KOPT-K1 (cell line): ENCODE results near the gene TALDO1.

ENCODE experiments used
- H3K27ac ChIP-seq: fragments of 200-600 bp; sonication (generic); 2 replicates; pipeline ENCODE4 v1.5.1; 2016; ENCODE audit warnings: antibody characterized with exemption, mild to moderate bottlenecking, low read depth, low read length; ENCODE audit not compliant: poor library complexity, severe bottlenecking
- H3K36me3 ChIP-seq: fragments of 200-600 bp; sonication (generic); 2 replicates; pipeline ENCODE4 v1.5.1; 2017; ENCODE audit warnings: antibody characterized with exemption, mild to moderate bottlenecking, low read length, moderate library complexity; ENCODE audit not compliant: insufficient read depth
- H3K9me3 ChIP-seq: fragments of 200-600 bp; sonication (generic); 2 replicates; pipeline ENCODE4 v1.5.1; 2017; ENCODE audit warnings: antibody characterized with exemption, low read length, mild to moderate bottlenecking; ENCODE audit not compliant: insufficient read depth, poor library complexity, severe bottlenecking

Gene TALDO1

DNA sequence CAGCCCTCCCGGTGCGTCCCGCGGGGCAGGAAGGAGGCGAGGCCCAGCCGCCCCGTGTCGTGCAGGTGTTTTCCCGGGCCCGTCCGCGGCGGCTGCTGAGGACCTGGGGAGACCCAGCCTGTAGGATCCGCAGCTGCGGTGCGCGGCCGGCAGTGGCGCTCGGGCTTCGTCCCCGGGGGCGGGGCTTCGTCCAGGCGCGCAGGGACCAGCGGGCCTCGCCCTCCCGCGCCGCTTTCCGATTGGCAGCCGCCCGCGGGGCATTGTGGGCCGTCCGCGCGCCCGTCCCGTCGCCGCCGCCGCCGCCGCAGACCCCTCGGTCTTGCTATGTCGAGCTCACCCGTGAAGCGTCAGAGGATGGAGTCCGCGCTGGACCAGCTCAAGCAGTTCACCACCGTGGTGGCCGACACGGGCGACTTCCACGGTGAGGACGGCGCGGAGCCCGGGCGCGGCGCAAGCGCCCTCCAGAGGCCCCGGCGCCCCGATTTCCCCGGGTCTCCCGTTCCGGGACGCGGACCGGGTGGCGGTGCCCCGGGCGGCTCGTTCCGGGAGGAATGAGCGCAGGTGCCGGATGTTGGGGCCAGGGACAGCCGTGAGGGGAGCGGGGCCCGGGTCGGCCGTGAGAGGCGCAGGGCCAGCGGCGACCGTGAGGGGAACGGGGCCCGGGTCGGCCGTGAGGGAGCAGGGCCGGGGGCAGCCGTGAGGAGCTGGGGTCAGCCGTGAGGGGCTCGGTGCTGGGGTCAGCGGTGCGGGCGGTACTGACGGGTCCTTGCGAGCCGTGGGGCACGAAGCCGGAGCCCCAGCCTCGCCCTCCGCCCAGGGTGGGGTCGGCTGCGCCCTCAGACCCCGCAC is at the start of gene TALDO1:
Gene TALDO1, plus strand, starts transcription at position 307 of the 849 bp plus-strand sequence. Its CDS starts 18 bp downstream, at position 325.
- Histone ChIP-seq H3K36me3 (peaks cover 2% of the 10 kb centered on the region; the same call in 1 of the 2 replicates), H3K27ac (peak within 1 kb of the TSS; percentile 63)

DNA sequence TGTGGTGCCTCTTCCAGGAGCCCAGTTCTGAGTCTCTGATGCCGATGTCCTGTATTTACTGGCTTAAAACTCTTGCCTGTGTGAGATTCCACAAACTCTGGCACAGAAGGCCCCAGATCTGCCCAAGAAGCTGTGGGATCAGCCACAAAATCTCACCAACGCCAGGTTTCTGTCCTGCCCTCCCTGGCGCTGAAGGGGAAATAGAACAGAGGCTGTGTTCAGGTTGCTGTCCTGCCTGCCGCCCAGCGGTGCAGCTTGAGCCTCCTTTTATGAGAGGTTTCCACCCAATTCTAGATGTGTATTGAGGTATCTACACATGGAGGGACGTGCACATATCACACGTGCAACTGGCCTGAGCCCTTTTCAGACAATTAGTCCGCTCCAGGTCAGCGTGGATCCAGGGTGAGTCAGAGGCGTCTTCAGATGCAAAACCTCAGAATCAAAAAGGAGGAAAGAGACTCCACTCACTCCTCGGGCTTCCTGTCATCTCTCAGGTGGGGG is 49.4 kb upstream of the TALDO1 start:
- Histone ChIP-seq H3K36me3 (peaks cover 7% of the 10 kb centered on the region; the same call in 1 of the 2 replicates), H3K9me3 (no peaks in the 10 kb centered on the region), H3K27ac (peak overlapping the region; percentile 8)

More for the DNA sequence above, at the start of gene TALDO1:
- H3K9me3 ChIP-seq: no peaks in the 10 kb centered on the region

DNA sequence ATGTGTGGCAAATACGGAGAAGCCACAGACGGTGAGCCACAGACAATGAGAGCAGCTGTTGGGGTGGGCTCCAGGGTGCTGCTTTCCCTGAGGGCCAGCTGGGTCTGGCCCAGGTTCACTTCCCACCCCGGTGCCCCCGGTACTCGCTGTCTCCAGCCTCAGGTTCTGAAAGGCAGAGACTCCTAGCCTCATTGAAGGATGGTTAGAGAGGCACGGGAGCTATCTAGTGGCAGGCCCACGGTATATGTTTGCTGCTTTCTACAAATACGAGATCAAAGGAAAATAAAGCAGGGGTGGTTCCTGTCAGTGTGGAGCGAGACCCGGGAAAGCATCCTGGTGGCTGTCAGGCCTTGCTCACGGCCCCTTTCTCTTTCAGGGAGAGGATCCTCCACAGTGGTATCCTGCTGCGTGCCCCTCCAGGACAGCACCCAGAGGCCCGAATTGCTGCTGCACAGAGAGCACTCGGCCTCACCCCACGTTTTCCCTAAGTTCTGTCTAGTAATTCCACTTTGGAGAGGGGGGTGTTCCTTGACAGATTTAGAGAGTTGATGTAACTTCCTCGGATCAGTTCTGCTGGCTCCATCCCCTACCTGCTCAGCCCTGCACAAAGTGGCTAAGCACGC is 48.7 kb upstream of the TALDO1 start:
- Histone ChIP-seq H3K27ac (peak overlapping the region; percentile 8), H3K36me3 (peaks cover 7% of the 10 kb centered on the region; the same call in 1 of the 2 replicates), H3K9me3 (no peaks in the 10 kb centered on the region)

DNA sequence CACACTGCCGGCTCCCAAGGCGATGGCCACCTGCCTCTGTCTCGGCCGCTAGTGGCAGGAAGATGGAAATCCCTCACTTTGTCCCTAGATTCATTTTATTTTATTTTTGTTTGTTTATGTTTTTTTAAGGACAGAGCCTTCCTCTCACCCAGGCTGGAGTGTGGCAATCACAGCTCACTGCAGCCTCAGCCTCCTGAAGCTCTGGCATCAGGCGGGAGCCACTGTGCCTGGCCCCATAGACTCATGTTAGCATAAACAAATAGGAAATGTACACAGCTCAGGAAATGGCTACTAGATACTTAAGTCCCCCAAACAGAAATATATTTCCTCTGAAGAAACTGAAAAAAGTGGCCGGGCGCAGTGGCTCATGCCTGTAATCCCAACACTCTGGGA is 48.2 kb upstream of the TALDO1 start:
- H3K36me3 ChIP-seq: peaks cover 7% of the 10 kb centered on the region; the same call in 1 of the 2 replicates
- no peak overlapping the region for H3K27ac ChIP-seq
- H3K9me3 ChIP-seq: no peaks in the 10 kb centered on the region

DNA sequence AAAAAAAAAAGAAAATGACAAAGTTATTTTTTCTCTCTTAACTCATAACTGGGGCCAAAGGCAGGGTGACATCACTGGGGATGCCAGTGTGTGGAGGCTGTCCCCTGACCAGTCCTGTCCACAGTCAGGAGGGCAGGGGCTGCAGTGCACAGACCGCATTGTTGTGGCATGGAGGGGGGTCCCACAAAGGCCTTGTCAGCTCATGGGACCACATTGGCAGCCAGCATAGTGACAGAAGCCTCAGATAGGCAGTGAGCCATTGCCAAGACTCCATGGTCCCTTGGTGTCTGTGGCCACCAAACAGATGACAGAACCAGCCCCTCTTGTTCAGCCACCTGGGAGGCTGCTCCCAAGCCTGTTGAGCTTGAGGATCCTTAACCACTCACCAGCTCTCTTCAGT is 47.5 kb upstream of the TALDO1 start:
- Histone ChIP-seq H3K27ac (no peak overlapping the region), H3K36me3 (peaks cover 7% of the 10 kb centered on the region; the same call in 1 of the 2 replicates), H3K9me3 (no peaks in the 10 kb centered on the region)

DNA sequence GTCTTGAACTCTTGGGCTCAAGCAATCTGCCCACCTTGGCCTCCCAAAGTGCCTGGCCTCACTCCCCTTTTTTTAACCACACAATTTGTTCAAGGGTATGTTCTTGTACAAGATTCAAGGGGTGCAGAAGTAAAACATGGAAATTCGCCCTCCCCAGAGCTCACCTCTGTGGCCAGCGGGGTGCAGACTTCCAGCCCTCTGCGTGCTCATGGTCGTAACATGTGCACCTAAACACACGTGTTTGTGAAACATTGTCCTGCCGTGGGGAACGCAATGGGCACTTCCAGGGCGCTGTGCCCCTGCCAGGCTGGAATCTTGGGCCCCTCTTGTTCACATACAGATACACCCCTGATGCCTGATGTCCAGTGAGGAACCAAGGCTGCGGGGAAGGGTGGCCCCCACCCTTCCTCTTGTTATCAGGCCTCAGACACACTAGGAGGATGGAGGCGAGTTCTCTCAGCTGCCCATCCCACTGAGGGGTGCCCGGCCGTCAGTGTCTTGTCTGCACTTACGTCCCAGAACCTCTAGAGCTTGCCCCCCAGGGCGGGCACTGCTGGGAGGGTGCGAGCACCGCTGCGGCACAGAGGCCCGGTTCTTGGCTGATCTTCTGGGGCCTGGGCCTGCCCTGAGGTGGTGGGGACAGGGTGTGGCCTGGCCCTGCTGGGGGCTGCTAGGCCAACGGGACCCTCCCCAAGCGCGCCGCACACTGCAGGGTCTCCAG is 45.4 kb upstream of the TALDO1 start:
- peaks cover 7% of the 10 kb centered on the region; the same call in 1 of the 2 replicates for H3K36me3 ChIP-seq
- no peak overlapping the region for H3K27ac ChIP-seq
- no peaks in the 10 kb centered on the region for H3K9me3 ChIP-seq

DNA sequence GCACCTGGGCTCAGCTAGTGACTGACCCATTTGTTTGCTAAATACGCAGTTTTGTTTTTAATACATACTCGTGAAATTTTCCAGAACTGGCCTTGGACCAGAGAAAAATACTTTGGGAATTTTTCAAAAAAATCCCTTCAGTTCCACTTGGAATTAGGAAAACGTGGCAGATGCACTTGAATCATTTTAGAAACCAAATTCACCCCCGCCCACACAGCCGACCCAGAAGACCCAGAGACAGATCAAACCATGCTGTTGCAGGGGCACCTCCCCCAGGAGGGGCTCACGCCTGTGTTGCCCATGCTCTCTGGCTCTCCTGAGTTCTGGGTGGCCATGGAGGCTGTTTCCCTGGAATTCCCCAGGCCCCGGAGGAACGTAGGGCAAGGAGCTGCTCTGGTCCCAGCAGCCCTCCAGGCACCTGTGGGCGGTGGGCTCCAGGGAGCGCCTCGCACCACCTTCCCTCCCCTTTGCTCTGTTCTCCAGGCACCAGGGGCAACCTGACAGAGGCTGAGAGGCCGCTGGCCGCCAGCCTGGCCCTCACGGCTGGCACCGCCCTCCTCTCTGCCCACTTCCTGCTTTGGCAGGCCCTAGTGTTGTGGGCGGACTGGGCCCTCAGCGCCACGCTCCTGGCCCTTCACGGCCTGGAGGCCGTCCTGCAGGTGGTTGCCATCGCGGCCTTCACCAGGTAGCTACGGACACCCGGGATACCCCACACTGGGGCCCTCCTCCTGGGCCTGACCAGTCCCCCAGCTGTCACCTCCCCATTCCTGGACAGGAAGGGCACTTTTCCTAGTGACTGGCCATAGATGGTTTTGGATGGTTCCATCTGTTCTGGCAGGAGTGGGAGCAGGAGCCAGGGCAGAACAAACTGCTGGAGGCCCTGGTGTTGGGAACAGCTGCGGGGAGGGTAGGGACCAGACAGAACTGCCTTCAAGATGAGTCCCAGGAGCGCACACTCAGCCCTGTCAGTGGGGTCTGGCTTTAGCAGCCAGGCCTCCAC is 44.5 kb upstream of the TALDO1 start:
- H3K36me3 ChIP-seq: peaks cover 7% of the 10 kb centered on the region; the same call in 1 of the 2 replicates
- no peak overlapping the region for H3K27ac ChIP-seq
- H3K9me3 ChIP-seq: no peaks in the 10 kb centered on the region

DNA sequence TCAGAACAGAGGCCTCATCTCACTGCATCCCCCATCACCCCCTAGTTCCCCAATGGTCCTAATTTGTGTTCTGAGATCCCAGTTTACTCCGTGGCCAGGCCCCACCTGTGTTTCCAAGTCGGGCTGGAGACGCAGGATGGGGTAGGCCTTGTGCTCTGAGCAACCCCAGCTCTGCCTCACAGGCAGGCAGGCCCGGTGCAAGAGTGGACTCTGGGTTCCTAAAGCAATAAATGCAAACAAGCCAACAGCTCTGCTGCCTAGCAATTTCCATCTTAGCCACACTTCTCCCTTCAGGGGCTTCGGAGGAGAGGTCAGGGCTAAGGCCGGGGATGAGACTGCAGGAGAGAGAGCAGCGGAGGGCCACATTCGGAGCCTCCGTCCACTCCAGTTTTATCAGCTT is 43.8 kb upstream of the TALDO1 start:
- peaks cover 7% of the 10 kb centered on the region; the same call in 1 of the 2 replicates for H3K36me3 ChIP-seq
- no peak overlapping the region for H3K27ac ChIP-seq
- no peaks in the 10 kb centered on the region for H3K9me3 ChIP-seq

DNA sequence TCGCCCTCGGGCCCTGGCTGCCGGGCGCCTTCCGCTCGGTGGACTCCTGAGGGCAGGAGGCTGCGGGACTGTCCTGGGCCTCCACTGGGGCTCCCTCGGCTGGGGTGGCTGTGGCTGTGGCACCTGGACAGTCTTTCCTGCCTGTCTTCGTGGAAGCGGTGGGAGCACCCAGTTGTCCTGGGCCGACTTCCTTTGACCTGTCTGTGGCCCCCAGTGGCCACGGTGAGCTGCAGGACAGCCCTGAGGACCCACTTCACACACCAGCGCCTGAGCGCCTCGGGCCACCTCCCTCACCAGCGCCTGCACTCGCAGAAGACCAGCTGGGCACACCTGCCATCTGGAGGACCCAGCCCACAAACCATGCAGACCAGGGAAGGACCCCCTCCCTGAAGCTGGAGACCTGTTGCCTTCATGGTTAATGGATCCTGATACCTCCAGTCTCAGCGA is 43.0 kb upstream of the TALDO1 start:
- Histone ChIP-seq H3K27ac (no peak overlapping the region), H3K9me3 (no peaks in the 10 kb centered on the region), H3K36me3 (peaks cover 7% of the 10 kb centered on the region; the same call in 1 of the 2 replicates)

DNA sequence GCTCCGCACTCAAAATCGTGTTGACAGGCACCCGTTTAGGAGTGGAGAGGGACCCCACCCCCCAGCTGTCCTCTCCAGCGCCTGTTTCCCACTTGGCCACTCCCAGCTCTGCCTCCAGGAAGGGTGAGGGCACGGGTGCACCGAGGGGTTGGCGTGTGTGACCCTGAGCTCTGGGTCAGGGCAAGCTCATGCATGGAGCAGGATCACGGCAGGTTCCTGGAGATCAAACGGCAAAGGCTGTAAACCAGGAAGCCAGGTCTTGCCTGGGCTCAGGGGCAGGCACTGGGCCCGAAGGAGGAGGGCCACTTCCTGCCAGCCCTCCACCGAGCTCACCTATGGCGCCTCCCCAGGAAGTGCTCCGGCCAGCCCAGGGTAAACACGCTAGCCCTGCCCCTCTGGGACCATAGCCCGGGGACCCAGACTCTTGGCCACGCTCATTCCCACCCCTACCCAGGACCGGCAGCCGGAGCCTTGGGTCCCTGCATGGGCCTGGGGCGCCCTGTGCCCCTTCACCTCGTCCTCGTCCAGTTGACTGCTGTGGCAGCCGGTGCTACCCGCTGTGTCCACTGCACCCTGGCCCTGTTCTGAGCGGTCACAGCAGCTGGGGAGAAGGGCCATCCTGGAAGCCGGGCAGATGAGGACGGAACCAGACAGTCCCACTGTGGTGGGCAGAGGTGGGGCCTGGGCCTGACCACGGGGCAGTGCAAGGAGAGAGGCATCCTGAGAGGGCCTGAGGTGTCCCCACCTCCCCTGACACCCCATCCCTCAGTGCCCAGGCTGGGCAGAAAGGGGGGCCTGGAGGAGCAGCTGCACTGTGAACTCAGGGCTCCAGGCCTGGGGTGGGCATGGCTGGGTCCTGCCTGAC is 42.3 kb upstream of the TALDO1 start:
- Histone ChIP-seq H3K27ac (no peak overlapping the region), H3K9me3 (no peaks in the 10 kb centered on the region), H3K36me3 (peaks cover 7% of the 10 kb centered on the region; the same call in 1 of the 2 replicates)

DNA sequence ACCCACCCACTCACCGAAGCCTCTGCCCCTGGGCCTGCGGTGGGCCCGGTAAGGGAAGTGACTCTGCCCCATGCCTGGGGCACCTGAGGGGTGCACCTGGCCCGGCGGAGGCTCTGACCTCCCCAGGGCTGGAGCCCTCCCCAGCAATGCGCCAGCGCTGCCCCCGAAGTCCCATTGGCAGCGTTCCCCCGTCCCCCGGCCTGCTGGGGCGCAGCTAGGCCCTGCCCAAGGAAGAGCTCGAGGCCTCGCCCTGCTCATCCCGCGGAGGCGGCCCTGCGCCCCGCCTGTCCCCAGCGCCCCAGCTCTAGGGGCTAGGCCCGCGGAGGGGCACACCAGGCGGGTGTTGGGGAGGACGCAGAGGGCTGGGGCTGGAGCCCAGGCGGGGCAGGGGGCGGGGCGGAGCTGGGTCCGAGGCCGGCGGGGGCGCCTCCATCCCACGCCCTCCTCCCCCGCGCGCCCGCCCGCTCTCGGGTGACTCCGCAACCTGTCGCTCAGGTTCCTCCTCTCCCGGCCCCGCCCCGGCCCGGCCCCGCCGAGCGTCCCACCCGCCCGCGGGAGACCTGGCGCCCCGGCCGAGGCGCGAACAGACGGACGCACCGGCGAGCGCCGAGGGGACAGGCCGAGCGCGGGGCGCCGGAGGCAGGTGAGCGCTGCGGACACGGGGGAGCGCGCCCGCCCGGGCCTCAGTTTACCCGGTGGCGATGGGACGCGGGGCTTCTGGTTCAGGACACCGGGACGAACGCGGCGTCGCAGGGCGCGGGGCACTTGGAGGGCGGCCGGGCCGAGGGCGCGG is 41.4 kb upstream of the TALDO1 start, which contains the start of gene EPS8L2:
Gene EPS8L2, plus strand, starts transcription at position 586 of the 793 bp plus-strand sequence. CDS start 3,177 bp downstream, outside the sequence.
- Histone ChIP-seq H3K9me3 (no peaks in the 10 kb centered on the region), H3K27ac (no peak within 1 kb of the TSS), H3K36me3 (peaks cover 7% of the 10 kb centered on the region; the same call in 1 of the 2 replicates)

DNA sequence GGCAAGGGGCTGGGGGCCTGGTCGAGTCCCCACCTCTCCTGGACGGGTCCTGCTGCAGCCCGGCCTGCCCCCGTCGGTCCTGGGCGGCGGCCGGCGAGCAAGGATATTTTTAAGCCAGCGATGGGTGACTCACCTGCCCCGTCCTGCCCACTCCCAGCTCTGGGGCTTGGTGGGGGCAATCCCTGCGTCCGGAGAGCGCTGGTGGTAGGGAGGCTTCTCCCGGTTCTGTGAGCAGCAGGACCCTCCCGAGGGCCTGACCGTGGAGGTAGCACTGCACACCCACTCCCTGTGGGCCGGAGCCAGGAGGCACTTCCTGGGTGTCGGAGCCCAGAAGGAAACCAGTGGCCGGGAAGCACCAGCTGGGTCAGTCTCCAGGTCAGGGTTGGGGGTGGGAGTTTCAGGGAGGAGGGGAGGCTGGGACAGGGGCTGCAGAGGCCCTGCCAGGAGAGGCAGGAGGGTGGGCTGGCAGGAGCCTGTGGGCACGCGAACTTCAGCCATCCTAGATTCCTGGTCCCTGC is 40.8 kb upstream of the TALDO1 start:
- Histone ChIP-seq H3K27ac (no peak overlapping the region), H3K9me3 (no peaks in the 10 kb centered on the region), H3K36me3 (peaks cover 7% of the 10 kb centered on the region; the same call in 1 of the 2 replicates)
